Activated CD4-positive, alpha-beta memory T cell treated with anti-CD3 and anti-CD28 coated beads for 36 hours (primary cell): ENCODE measurements around the gene AADACL4. TPM values are rescaled to one million over a fixed set of nuclear protein-coding genes. Genes with fewer than 3 reads are reported as not detected.

Experiments
- CTCF ChIA-PET: fragments of 350-600 bp; sonication (Branson Sonifier 250); formaldehyde crosslinking; loops from one replicate; lab custom pipeline; 2021; ENCODE audit warnings: antibody characterized with exemption, inconsistent platforms; lab: Charles Lee
- POLR2A ChIA-PET: fragments of 350-600 bp; sonication (Branson Sonifier 250); formaldehyde crosslinking; loops from one replicate; lab custom pipeline; 2021; ENCODE audit warnings: antibody characterized with exemption; lab: Charles Lee
- DNase-seq: peaks from one replicate; pipeline ENCODE4 v3.0.0-alpha.2; 2020
- H3K27ac Mint-ChIP-seq: one replicate; pipeline ENCODE4 v1.8.0; 2021; ENCODE audit warnings: mixed read lengths
- H3K27me3 Mint-ChIP-seq: one replicate; pipeline ENCODE4 v1.8.0; 2021; ENCODE audit warnings: mixed read lengths
- H3K36me3 Mint-ChIP-seq: one replicate; pipeline ENCODE4 v1.8.0; 2021; ENCODE audit warnings: mixed read lengths
- H3K4me1 Mint-ChIP-seq: one replicate; pipeline ENCODE4 v1.8.0; 2021; ENCODE audit warnings: low read depth, mixed read lengths
- H3K4me3 Mint-ChIP-seq: one replicate; pipeline ENCODE4 v1.8.0; 2021; ENCODE audit warnings: mild to moderate bottlenecking, mixed read lengths
- H3K9me3 Mint-ChIP-seq: one replicate; pipeline ENCODE4 v1.8.0; 2021; ENCODE audit warnings: mixed read lengths
- intact Hi-C: fragments of 100-400 bp; cut with micrococcal nuclease; formaldehyde crosslinking; loops from one replicate; pipeline ENCODE4 v1.15.1; 2023
- total RNA-seq, 2 experiments: library from RNA; stranded (reverse); gene quantifications; one replicate each; pipeline ENCODE4 v1.2.3, GENCODE V29; 2021

The AADACL4 gene
- total RNA-seq, 2 experiments from 2014 or later, result not detected

- Mint-ChIP-seq H3K9me3 (peaks cover 4% of the 10 kb centered on the region), H3K27ac (no peak overlapping the region), H3K4me1 (peaks cover 56% of the 10 kb centered on the region), H3K4me3 (no peak overlapping the region), H3K36me3 (peaks cover 10% of the 10 kb centered on the region), H3K27me3 (no peaks in the 10 kb centered on the region)
- ChIA-PET POLR2A (interaction anchor here (1.0 to 1.5 kb wide), 2 partner anchors 14 to 16 kb away, joined by 4 to 6 read pairs; partner anchors contain the start of gene DHRS3), CTCF (interaction anchor here (0.9 to 3.0 kb wide), 11 partner anchors 14 to 327 kb away, joined by 3 to 38 read pairs (median 3); partner anchors contain the start of gene DHRS3)
- peak; percentile 28 for DNase-seq
- intact Hi-C loops, result loop anchor here (5.0 kb wide), 1 partner anchor 90 kb away; no protein-coding TSS in a partner anchor
Measured at GRCh38 chr1:12601700-12602658, 41.9 kb upstream of the AADACL4 start.

GRCh38 chr1:12602659-12603024 is 41.2 kb upstream of the AADACL4 start:
- Mint-ChIP-seq H3K9me3 (peaks cover 8% of the 10 kb centered on the region), H3K27me3 (no peaks in the 10 kb centered on the region), H3K4me3 (no peak overlapping the region), H3K27ac (no peak overlapping the region), H3K4me1 (peaks cover 53% of the 10 kb centered on the region), H3K36me3 (peaks cover 14% of the 10 kb centered on the region)
- ChIA-PET POLR2A (no interaction called here), CTCF (interaction anchor here (1.1 to 3.0 kb wide), 2 partner anchors 17 to 324 kb away, joined by 3 to 38 read pairs; partner anchors contain the start of gene DHRS3)
- DNase-seq, result no peak
- intact Hi-C loops, result loop anchor here (5.0 kb wide), 1 partner anchor 90 kb away; no protein-coding TSS in a partner anchor

GRCh38 chr1:12603224-12603623 is 40.7 kb upstream of the AADACL4 start:
- Mint-ChIP-seq H3K36me3 (peaks cover 19% of the 10 kb centered on the region), H3K4me3 (no peak overlapping the region), H3K27me3 (no peaks in the 10 kb centered on the region), H3K27ac (no peak overlapping the region), H3K4me1 (peaks cover 52% of the 10 kb centered on the region), H3K9me3 (peaks cover 10% of the 10 kb centered on the region)
- DNase-seq, result no peak
- ChIA-PET POLR2A (interaction anchor here (1.0 to 1.7 kb wide), 5 partner anchors 9 to 169 kb away, joined by 3 to 22 read pairs (median 5); partner anchors contain the start of gene DHRS3), CTCF (interaction anchor here (1.9 kb wide), 1 partner anchor 15 kb away, joined by 14 read pairs; the partner anchor contains the start of gene DHRS3)
- intact Hi-C loops, result loop anchor here (5.0 kb wide), 1 partner anchor 91 kb away; no protein-coding TSS in a partner anchor

GRCh38 chr1:12604114-12604874 is 39.6 kb upstream of the AADACL4 start:
- Mint-ChIP-seq H3K36me3 (peaks cover 21% of the 10 kb centered on the region), H3K27ac (peak overlapping the region; percentile 66), H3K4me3 (peak overlapping the region; percentile 39), H3K9me3 (peaks cover 10% of the 10 kb centered on the region), H3K27me3 (no peaks in the 10 kb centered on the region), H3K4me1 (peaks cover 58% of the 10 kb centered on the region)
- ChIA-PET CTCF (interaction anchor here (0.9 to 1.9 kb wide), 4 partner anchors 11 to 94 kb away, joined by 3 to 14 read pairs (median 8); partner anchors contain the start of gene DHRS3), POLR2A (interaction anchor here (0.6 to 1.7 kb wide), 10 partner anchors 8 to 336 kb away, joined by 3 to 22 read pairs (median 3); partner anchors contain the start of gene DHRS3)
- DNase-seq, result peak; percentile 86
- intact Hi-C loops, result loop anchor here (1.0 to 5.0 kb wide), 5 partner anchors 15 to 259 kb away; no protein-coding TSS in a partner anchor

- POLR2A ChIA-PET, result interaction anchor here (1.0 to 1.7 kb wide), 5 partner anchors 11 to 220 kb away, joined by 3 to 22 read pairs (median 3); partner anchors contain the start of gene DHRS3
- Mint-ChIP-seq H3K27me3 (no peaks in the 10 kb centered on the region), H3K27ac (no peak overlapping the region), H3K4me1 (peaks cover 61% of the 10 kb centered on the region), H3K4me3 (no peak overlapping the region), H3K36me3 (peaks cover 21% of the 10 kb centered on the region), H3K9me3 (peaks cover 10% of the 10 kb centered on the region)
- intact Hi-C loops, result loop anchor here (1.0 to 5.0 kb wide), 5 partner anchors 14 to 260 kb away; no protein-coding TSS in a partner anchor
- CTCF ChIA-PET, result interaction anchor here (0.9 to 1.9 kb wide), 4 partner anchors 10 to 94 kb away, joined by 3 to 14 read pairs (median 8); partner anchors contain the start of gene DHRS3
- DNase-seq, result no peak
Measured at GRCh38 chr1:12604986-12605385, 38.9 kb upstream of the AADACL4 start.

- peaks cover 10% of the 10 kb centered on the region for H3K9me3 Mint-ChIP-seq
- no peak overlapping the region for H3K4me3 Mint-ChIP-seq
- ChIA-PET POLR2A (interaction anchor here (1.2 kb wide), 1 partner anchor 10 kb away, joined by 3 read pairs; no protein-coding TSS in a partner anchor), CTCF (interaction anchor here (2.6 kb wide), 1 partner anchor 12 kb away, joined by 5 read pairs; no protein-coding TSS in a partner anchor)
- intact Hi-C loops, result no loop called here
- H3K27ac Mint-ChIP-seq, result no peak overlapping the region
- peaks cover 24% of the 10 kb centered on the region for H3K36me3 Mint-ChIP-seq
- H3K27me3 Mint-ChIP-seq, result no peaks in the 10 kb centered on the region
- peaks cover 56% of the 10 kb centered on the region for H3K4me1 Mint-ChIP-seq
- DNase-seq, result no peak
Measured at GRCh38 chr1:12607263-12607662, 36.6 kb upstream of the AADACL4 start.

GRCh38 chr1:12608311-12608957 is 35.5 kb upstream of the AADACL4 start:
- no peak for DNase-seq
- H3K4me3 Mint-ChIP-seq, result no peak overlapping the region
- intact Hi-C loops, result no loop called here
- H3K36me3 Mint-ChIP-seq, result peaks cover 27% of the 10 kb centered on the region
- no peak overlapping the region for H3K27ac Mint-ChIP-seq
- peaks cover 10% of the 10 kb centered on the region for H3K9me3 Mint-ChIP-seq
- no peaks in the 10 kb centered on the region for H3K27me3 Mint-ChIP-seq
- ChIA-PET CTCF (interaction anchor here (2.6 kb wide), 1 partner anchor 11 kb away, joined by 5 read pairs; no protein-coding TSS in a partner anchor), POLR2A (interaction anchor here (1.2 kb wide), 1 partner anchor 8 kb away, joined by 3 read pairs; no protein-coding TSS in a partner anchor)
- peaks cover 56% of the 10 kb centered on the region for H3K4me1 Mint-ChIP-seq

- ChIA-PET POLR2A (interaction anchor here (0.6 kb wide), 1 partner anchor 37 kb away, joined by 3 read pairs; no protein-coding TSS in a partner anchor), CTCF (interaction anchor here (0.7 to 2.6 kb wide), 2 partner anchors 10 to 91 kb away, joined by 3 to 5 read pairs; no protein-coding TSS in a partner anchor)
- H3K4me3 Mint-ChIP-seq, result no peak overlapping the region
- no peaks in the 10 kb centered on the region for H3K27me3 Mint-ChIP-seq
- peaks cover 22% of the 10 kb centered on the region for H3K36me3 Mint-ChIP-seq
- intact Hi-C loops, result loop anchor here (10.0 kb wide), 1 partner anchor 485 kb away; no protein-coding TSS in a partner anchor
- peaks cover 10% of the 10 kb centered on the region for H3K9me3 Mint-ChIP-seq
- peaks cover 55% of the 10 kb centered on the region for H3K4me1 Mint-ChIP-seq
- no peak for DNase-seq
- no peak overlapping the region for H3K27ac Mint-ChIP-seq
Measured at GRCh38 chr1:12609469-12610003, 34.3 kb upstream of the AADACL4 start.

GRCh38 chr1:12610305-12610935 is 33.5 kb upstream of the AADACL4 start:
- Mint-ChIP-seq H3K36me3 (peaks cover 24% of the 10 kb centered on the region), H3K4me1 (peaks cover 56% of the 10 kb centered on the region), H3K9me3 (peaks cover 10% of the 10 kb centered on the region), H3K4me3 (no peak overlapping the region), H3K27me3 (no peaks in the 10 kb centered on the region), H3K27ac (no peak overlapping the region)
- CTCF ChIA-PET, result interaction anchor here (0.6 to 0.7 kb wide), 2 partner anchors 91 to 356 kb away, joined by 3 to 4 read pairs; no protein-coding TSS in a partner anchor
- no peak for DNase-seq
- intact Hi-C loops, result loop anchor here (10.0 kb wide), 1 partner anchor 486 kb away; no protein-coding TSS in a partner anchor
- POLR2A ChIA-PET, result no interaction called here

GRCh38 chr1:12610941-12611340 is 32.9 kb upstream of the AADACL4 start:
- Mint-ChIP-seq H3K36me3 (peaks cover 26% of the 10 kb centered on the region), H3K9me3 (peaks cover 10% of the 10 kb centered on the region), H3K27ac (no peak overlapping the region), H3K4me3 (no peak overlapping the region), H3K27me3 (no peaks in the 10 kb centered on the region), H3K4me1 (peaks cover 59% of the 10 kb centered on the region)
- POLR2A ChIA-PET, result no interaction called here
- intact Hi-C loops, result loop anchor here (10.0 kb wide), 1 partner anchor 486 kb away; no protein-coding TSS in a partner anchor
- CTCF ChIA-PET, result no interaction called here
- DNase-seq, result no peak
